HG02610 (cell line): ENCODE measurements around the gene KLF7.

Experiments used
- ATAC-seq: cut with Tn5 transposase; IDR thresholded peaks from one replicate; pipeline ENCODE4 v1.9.1; 2021; ENCODE audit warnings: mild to moderate bottlenecking, moderate library complexity; ENCODE audit not compliant: unreplicated experiment

The KLF7 gene

DNA sequence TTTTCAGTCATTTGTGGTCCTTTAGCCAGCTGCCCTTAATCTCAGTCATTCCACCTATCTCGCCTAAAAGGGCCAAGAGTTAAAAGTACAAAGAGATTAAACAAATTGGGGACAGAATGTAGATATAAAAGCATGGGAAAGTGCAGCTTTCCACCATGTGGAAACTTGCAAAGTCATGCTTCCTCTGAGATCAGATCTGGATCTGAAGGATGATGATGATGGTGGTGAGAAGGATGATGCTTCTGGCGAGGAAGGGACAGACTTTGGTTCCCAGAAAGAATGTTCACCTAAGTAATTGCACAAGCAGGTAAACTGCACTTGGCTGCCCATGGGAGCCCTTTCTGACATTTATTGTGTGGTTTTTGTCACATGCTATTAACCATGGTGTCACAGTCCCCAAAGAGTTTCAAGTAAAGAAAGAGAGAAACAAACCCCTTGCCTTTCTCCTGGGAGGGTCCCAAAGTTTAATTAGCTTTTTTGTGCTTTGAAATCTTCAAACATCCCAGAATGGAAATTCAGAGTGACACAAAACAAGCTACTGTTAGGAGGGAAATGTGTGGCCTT is 34.7 kb downstream of the KLF7 start:
- ATAC-seq: no peak

DNA sequence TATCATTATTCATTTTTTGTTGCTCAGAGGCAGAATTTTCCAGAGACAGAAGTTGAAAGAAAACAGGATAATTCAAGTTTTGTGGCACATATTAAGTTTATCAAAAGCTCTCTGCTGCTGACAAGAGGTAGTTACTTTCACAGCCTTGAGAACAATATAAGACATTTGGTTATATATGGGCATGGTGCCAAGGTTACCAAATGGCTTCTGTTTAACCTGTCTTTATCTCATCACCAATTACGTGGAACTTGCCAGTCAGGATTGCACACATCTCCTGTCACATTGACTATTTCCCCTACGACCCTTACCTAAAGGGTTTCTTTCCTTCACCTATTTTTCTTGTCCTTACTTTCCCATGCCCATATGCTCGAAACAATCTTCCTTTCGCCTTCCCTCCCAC is 35.9 kb downstream of the KLF7 start:
- ATAC-seq: no peak

DNA sequence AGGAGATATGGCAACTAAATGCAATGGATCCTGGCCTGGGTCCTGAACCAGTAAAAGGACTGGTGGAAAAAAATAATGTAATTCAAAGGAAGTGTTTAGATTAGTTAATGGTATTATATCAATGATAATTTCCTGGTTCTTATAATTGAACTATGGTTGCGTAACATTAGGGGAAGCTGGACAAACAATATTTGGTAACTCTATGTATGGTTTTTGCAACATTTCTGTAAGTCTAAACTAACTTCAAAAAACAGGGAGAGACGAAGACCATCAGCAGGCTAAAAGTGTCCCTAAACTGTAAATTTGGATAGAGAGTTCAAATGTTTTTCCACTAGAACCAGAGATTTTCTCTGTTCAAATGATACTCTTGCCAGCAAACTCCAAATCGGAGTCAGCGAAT is 36.9 kb downstream of the KLF7 start:
- ATAC-seq: no peak

DNA sequence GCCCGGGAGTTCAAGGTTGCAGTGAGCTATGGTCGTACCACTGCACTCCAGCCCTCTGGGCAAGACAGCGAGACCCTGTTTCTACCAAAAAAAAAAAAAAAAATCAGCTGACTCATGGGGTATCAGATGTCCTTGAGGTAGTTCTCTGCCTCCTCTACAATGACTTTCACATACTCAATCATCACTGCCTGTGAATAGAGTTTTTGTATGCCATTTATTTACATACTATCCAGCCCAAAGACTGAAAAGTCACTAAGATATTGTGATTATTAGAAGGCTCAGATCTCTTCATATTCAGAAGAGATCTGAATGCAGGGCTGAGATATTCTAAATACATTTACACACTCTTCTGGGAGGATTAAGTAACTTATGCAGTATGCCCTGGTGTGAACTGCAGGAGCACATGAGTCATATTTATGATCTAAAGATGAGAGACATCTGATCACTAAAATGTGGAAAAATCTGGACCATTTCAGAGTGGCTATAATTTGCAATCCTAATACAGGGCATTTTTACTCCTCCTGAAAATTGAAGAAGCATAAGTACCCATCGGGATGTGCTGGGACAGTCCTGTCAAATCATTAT is 38.9 kb downstream of the KLF7 start:
- no peak for ATAC-seq

DNA sequence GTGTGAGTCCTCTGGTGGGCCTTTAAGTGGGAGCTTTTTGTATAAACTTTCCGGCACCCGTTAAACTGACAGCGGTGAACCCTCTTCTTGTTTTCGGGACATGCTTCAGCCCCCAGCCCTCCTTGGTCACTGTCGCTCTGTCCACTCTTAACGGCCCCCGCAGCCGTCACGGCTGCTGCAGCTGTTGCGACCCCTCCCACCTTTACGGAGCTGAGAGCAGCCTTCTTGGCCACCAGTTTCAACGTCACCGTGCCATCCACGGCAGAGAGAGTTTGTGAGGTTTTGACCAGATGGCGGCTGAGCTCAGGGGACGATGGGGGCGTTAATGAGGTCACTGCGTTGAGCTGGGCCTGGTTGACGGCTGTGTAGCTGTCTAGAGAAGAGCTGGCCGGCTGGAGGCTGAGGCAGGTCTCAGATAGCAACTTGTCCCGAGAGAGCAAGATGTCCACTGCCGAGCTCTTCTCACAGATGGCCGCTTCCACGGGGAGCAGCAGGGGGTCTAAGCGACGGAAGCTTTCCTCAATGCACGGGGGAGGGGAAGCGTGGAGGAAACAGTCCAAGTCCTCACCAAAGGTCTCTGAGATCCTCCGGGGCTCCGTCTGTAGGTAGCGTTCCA is 41.9 kb downstream of the KLF7 start:
- ATAC-seq: no peak

DNA sequence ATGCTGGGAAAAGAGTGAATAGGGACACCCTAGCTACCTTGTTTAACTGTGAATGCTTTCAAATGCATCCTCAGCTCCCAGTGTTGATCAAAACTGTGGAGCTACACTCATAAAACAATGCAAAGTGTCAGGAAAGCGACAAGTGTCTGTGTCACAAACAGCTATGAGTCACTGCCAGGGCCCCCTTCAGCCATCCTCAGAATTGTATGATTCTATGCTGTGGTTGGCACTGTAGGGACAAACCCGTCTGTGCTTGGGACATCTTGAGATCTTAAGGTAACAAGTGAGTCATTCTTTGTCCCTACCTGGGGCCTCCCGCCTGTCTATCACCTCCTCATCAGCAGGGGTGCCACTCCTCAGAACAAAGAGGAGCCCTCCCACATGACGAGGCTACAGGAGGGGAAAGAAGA is 42.4 kb downstream of the KLF7 start:
- peak; percentile 68 for ATAC-seq

DNA sequence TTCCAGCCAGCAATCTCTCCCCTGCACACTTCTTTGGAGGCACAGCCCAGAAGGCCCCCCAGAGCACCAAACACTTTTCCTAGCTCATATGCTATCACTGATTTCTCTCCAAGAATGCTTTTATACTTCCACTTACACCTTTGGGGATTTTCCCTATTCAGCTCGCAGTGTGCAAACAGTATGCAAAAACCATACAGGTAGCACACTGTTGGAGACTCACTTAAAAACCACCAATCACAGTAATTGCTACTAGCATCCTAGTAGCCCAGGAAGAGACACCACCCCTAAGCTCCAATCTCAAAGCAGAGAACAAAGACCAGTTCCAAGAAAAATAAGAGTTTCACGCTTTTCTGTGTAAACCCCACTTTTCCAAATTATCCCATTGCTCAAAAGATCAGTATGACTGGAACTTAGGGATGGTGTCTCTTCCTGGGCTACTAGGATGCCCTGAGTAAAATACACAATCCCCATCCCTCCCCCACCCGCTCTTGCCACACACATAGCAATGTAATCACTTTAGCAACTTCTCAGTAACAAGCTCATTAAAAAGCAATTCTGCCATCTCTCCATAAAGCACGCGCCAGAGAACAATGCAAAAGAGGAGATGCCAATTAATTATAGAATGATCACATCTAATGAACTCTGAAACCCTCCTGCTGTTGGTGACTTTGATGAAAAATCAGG is 43.0 kb downstream of the KLF7 start:
- ATAC-seq: no peak

DNA sequence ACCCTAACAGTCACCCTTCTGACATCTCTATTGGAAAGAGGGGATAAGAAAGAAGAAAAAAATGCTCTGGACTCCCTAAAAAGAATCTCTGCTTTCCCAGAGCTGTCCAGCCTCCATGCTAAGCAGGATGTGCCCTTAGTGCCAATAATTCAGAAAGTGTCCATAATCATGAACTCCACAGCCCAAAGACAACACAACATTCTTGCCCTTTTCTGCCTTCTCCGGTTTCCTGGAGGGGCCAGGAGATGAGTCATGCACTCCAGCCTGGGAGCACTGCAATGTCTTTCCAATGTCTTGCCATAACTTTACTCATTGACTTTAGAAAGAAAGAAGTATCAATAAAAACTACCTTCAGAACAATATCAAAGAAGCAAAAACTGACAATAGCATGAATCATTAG is 44.0 kb downstream of the KLF7 start:
- ATAC-seq: no peak

DNA sequence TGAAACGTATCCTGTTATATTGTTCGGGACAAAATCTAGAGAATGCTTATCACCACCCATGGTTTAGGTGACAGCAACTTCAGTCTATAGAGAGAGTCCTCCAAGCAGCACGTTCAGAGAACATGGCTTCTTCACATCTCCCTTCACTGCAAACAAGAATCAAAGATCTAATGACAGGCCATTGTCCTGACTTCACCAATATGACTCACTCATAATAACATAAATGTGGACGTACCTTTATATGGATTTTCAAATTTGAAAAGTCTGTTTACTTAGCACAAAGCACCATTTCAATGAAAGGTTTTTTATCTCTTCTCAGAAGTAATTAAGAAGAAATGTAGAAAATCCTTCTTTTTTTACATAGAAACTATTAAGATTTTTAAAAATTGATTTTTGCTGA is 46.7 kb downstream of the KLF7 start:
- no peak for ATAC-seq

DNA sequence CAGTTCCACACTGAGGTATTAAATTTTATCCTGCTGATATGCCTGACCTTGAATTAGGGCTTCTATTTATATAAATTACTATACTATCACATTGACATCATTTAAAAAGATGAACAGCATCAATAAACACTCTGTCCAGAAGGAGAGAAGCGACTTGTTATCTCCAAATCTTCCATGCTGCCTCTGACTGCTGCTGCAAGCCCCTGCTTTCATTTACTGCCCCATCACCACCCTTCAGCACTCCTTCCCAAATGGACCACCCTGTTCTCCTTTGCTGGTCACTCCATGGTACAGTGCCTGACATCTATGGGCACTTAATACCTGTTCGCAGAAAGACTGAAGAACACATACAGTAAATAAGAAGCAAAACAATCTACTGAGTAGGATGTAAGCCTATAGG is 48.1 kb downstream of the KLF7 start:
- ATAC-seq: no peak

DNA sequence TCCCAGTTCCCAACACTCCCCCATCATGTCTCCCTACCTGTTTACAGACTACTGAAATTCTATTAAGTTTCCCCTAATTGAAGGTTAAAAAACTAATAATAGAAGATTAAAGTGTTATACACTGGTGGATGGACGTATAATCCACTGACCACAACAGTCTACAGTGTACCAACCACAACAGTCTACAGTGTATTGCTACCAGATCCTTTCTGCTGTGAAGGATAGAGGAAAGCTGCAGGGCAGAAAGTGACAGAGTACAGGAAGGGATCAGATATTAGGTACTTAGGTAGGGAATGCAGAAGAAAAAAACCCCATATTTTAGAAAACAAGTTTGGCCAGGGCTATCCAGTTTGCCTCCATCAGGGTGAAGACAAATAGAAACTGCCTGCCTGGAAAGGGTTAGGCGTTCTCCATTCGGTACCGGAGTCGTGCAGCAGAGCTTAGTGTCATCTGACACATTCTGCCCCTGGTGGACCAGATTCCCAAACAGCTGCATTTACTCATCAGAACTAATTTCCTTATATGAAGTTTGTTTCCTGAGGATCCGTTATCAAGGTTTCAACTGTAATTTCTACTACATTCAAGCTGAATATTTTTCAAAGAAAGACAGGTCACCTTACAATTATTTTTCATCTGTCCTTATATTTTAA is 49.9 kb downstream of the KLF7 start:
- no peak for ATAC-seq

DNA sequence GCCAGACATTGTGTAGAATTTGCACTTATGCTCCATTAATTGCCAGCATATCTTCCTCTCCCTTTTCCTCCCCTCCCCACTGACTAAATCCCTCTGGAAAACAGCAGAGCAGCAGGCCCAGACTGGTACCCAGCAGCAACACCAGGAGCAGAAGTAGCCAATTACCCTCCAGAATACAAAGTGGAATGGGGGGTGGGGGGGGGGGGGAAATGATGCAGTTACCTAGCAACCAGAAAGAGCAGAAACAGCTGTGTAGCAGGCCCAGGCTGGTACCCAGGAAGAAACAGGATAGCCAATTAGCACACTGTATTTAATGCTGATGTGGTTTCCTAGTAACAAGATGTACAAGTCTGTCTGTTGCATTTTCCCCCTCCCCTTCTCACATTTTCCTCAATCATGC is 52.3 kb downstream of the KLF7 start:
- no peak for ATAC-seq

DNA sequence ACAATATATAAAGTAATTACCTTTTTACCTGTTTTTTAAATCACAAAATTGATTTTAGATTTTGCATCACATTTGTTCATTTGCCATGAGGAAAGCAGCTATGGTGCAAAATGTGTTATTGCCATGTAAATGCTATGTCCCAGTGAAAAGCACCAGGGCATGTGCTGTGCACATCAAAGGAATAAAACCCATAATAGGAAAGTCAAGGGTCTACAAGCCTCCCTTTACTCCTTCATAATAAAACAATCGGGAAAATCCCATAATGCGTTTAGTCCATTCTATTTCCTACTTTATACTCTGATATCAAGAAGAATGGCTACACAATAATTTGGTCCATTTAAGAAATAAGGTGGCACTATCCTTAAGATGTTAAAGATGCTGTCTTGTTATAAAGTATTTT is 53.0 kb downstream of the KLF7 start:
- ATAC-seq: no peak

DNA sequence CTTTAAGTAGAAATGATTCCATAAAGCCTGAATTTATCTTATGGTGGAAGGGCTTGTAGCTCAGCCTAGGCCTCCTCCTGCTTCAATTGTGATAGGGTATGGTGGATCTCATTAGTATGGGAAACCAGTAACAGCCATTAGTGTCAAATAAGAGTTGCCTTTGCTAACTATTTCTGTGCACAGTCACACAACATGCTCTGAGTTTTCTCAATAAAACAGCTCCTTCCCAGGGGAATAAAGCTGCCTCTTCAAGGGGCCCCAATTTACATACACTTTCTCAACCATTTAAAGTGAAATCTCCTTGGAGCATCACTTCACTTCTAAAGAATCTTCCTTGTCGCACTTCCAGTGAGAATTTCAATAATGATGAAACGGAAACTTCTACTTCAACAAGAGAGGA is 53.4 kb downstream of the KLF7 start:
- ATAC-seq: no peak

DNA sequence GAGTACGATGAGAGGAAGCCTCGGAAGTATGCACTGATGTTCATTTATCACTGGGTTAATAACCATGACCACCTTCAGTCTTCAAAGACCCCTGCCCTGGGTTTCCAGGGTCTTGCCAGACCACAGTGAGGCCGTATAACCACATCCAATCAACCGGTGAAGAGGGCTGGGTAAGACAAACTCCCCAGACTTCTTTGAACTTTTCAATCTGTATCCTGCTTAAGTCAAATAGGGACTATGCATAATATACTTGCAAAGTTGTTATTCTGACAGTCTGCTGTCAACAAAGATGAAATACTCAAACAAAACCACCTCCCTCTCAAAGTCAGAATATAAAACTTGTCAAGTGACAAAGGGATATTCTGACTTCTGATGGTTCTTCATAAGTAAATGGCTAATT is 54.0 kb downstream of the KLF7 start:
- no peak for ATAC-seq

DNA sequence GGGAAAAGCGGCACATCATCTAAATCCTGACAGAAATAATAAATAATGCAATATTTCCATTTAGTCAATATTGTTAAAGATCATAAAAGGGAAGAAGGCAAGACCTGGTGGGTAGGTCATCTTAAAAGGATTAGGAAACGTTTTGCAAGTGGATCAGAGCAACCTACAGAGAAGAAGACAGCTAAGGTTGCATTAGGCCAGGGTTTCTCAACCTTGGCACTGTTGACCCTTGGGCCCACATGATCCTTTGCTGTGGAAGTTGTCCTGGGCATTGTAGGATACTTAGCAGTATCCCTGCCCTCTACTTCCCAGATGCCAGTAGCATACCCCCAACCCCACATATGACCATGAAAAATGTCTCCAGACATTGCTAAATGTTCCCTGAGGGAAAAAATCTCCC is 55.0 kb downstream of the KLF7 start:
- ATAC-seq: no peak

DNA sequence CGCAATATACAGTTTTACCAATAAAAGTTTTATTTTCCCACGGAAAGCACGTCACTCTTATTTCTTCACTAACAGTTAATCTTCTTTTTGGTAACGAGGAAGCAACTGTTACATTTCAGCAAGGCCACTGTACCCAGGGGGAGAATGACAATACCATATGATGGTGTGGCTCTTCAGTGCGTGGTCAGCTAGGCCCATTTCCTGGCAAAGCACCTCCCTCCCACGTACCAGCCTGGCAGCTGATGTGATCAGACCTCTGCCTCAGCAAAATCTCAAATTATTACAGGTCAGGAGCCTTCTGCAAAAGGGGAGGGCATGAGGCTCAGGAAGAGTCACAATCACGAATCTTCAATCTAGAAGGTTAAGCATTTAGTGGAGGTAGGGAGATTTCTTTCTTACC is 55.4 kb downstream of the KLF7 start:
- no peak for ATAC-seq

DNA sequence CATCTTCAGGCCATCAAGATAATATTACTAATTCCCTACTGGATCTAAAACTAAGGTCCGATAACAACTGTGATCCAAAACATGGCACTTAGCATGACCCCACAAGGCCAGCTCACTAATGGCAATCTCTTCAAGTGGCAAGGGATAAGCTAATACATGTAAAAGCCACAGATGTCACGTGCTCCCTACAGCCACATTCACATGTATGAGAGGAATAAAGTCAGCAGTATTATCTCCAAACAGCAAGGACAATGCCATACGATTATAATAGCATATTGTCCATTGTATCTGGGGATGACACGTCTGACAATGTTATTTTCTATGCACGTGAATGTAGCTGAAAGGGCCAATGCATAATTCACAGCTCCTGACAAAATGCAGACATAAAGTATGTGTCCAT is 56.0 kb downstream of the KLF7 start:
- ATAC-seq: no peak

DNA sequence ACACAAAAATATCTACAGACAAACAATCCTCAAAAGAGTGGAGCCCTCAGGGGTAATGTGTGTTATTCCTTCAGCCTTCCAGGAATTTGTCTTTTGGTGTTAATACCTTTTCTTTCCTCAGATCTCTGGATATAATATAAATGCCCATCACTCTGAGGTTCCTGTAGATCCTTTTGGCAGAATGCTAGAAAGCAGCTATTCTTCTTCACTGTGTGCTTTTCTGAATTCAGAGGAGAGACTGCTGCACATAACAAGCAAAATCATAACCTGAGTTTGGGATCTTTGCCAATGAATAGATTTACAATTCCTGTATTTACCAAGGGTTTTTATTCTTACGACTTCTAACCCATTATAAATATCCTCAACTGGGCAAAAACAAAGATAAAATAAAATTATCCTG is 57.3 kb downstream of the KLF7 start:
- ATAC-seq: no peak

DNA sequence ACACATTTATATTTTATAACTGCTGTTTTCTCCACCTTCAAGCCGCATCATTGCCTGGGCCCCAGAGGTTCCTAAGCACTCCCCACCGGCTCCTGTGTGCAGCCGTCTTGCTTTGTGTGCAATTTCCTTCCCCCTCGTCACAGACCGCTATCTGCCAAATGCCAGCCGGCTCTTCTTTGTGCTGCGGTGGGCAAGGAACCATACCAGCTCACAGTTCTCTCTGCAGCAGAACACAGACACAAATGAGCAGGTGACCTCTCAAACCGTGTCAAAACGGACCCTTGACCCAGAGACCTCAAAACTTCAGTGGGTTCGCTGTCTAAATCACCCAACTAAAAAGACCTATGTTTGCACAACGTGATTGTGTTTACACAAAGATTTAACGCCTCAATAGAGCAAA is 58.2 kb downstream of the KLF7 start:
- ATAC-seq: no peak

DNA sequence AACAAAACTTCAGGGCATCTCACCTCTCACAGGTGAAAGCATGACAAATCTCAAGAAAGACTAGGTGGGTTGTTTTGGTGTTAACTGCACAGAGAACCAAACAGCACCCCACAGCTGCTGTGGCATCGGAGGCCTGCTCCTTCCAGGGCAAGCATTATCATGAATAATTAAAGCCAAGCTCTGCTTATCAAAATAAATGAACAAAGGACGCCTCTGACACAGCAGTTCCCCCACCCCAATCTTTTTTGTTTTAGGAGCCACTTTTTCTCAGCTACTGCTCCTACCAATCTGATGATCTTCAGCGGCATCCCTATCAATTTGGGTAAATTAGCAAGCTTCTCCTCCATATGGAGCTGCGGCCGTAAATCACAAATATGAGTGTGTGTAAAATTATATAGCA is 58.6 kb downstream of the KLF7 start:
- ATAC-seq: no peak

DNA sequence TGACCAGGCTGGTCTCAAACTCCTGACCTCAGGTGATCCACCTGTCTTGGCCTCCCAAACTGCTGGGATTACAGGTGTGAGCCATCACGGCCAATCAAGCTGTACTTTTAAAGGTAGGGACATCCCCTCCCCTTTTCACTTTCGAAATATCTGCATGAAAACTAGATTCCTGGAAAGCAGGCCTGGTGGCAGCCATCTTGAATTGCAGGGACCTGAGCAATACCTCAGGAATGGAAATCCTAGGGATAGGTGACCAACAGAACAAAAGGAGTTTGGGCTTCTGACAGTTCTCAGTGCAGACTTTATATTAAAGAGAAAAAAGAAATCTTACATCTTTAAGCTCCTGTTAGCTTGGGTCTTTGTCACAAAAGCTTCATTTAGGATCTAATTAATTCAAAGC is 62.6 kb downstream of the KLF7 start:
- no peak for ATAC-seq
